PC-3 (cell line): ENCODE measurements around the gene TOR1B. TPM values are rescaled to one million over a fixed set of nuclear protein-coding genes. Genes with fewer than 3 reads are reported as not detected.
A peak's percentile ranks its signal among the peaks of the same experiment; 100 is the strongest.
"Not testable (repeated sequence)": the region's sequence is repeated elsewhere in the genome, so short reads cannot be mapped to it uniquely, and the experiment has no call there.

Experiments
- ATAC-seq: fragments of 200-7000 bp; cut with Tn5 transposase; 2 replicates; pipeline ENCODE4 v1.9.1; 2020; ENCODE audit warnings: mild to moderate bottlenecking, moderate library complexity
- BruUV-seq: library from RNA; stranded (reverse); fragments of 400-500 nt; replicated peaks from 2 replicates; lab custom pipeline; 2021; lab: Mats Ljungman, UMichigan
- CTCF ChIA-PET: fragments of 300-600 bp; sonication (Branson Sonifier 250); formaldehyde crosslinking; loops from one replicate; lab custom pipeline; 2022; ENCODE audit warnings: antibody characterized with exemption; lab: Charles Lee
- POLR2A ChIA-PET: fragments of 300-600 bp; sonication (Branson Sonifier 250); formaldehyde crosslinking; loops from one replicate; lab custom pipeline; 2022; ENCODE audit warnings: antibody characterized with exemption; ENCODE audit not compliant: unreplicated experiment; lab: Charles Lee
- DNase-seq: peaks from one replicate; pipeline ENCODE4 v3.0.0-alpha.2; 2015
- H2AFZ ChIP-seq: fragments of 300-600 bp; sonication (generic); 2 replicates; pipeline ENCODE4 v1.6.0; 2016; ENCODE audit warnings: antibody characterized with exemption, low read length
- H3F3A ChIP-seq: fragments of 300-600 bp; sonication (generic); one replicate; pipeline ENCODE4 v1.6.0; 2017; ENCODE audit warnings: antibody characterized with exemption, low read length, control low read depth, mild to moderate bottlenecking; ENCODE audit not compliant: unreplicated experiment
- H3K27ac ChIP-seq: fragments of 300-600 bp; sonication (generic); 2 replicates; pipeline ENCODE4 v1.5.1; 2016; ENCODE audit warnings: mild to moderate bottlenecking, low read length
- H3K27me3 ChIP-seq: fragments of 300-600 bp; sonication (generic); 2 replicates; pipeline ENCODE4 v1.6.1; 2016; ENCODE audit warnings: low read length, mixed read lengths
- H3K36me3 ChIP-seq: fragments of 300-600 bp; sonication (generic); 2 replicates; pipeline ENCODE4 v1.6.1; 2016; ENCODE audit warnings: low read depth, mixed run types, low read length, mixed read lengths
- H3K4me1 ChIP-seq: fragments of 300-600 bp; sonication (generic); 2 replicates; pipeline ENCODE4 v1.5.1; 2016; ENCODE audit warnings: low read length; ENCODE audit not compliant: insufficient read depth
- H3K4me2 ChIP-seq: fragments of 300-600 bp; sonication (generic); 2 replicates; pipeline ENCODE4 v1.6.0; 2016; ENCODE audit warnings: low read length
- H3K4me3 ChIP-seq: fragments of 300-600 bp; sonication (generic); 2 replicates; pipeline ENCODE4 v1.5.1; 2016; ENCODE audit warnings: mild to moderate bottlenecking, low read length, mixed read lengths
- H3K79me2 ChIP-seq: fragments of 300-600 bp; sonication (generic); 2 replicates; pipeline ENCODE4 v1.6.1; 2017; ENCODE audit warnings: low read length, mixed read lengths
- H3K9ac ChIP-seq: fragments of 300-600 bp; sonication (generic); 2 replicates; pipeline ENCODE4 v1.6.0; 2016; ENCODE audit warnings: mild to moderate bottlenecking, low read length
- H3K9me2 ChIP-seq: fragments of 300-600 bp; sonication (generic); replicated peaks from 2 replicates; pipeline ENCODE4 v1.6.1; 2016; ENCODE audit warnings: mixed run types, low read length, mixed read lengths
- H3K9me3 ChIP-seq: fragments of 300-600 bp; sonication (generic); 2 replicates; pipeline ENCODE4 v1.6.1; 2016; ENCODE audit warnings: low read length, mixed read lengths
- H4K20me1 ChIP-seq: fragments of 300-600 bp; sonication (generic); 2 replicates; pipeline ENCODE4 v1.6.1; 2016; ENCODE audit warnings: low read length, mixed read lengths
- CTCF ChIP-seq: fragments of 300-600 bp; sonication (generic); conservative IDR thresholded peaks from 2 replicates; pipeline ENCODE4 v1.5.1; 2017; ENCODE audit warnings: antibody characterized with exemption, low read depth, mild to moderate bottlenecking, low read length
- EZH2 ChIP-seq: fragments of 300-600 bp; sonication (generic); IDR thresholded peaks from one replicate; pipeline ENCODE4 v1.6.1; 2017; ENCODE audit warnings: antibody characterized with exemption, mild to moderate bottlenecking, low read length; ENCODE audit not compliant: unreplicated experiment
- EZH2phosphoT487 ChIP-seq: fragments of 300-600 bp; sonication (generic); IDR thresholded peaks from 2 replicates; pipeline ENCODE4 v1.6.1; 2018; ENCODE audit warnings: mild to moderate bottlenecking, antibody characterized with exemption, low read length, borderline replicate concordance
- intact Hi-C: fragments of 100-400 bp; cut with micrococcal nuclease; formaldehyde crosslinking; loops from 2 replicates; pipeline ENCODE4 v1.9.0; 2023
- total RNA-seq: library from RNA; depleted of rRNA; stranded (reverse); fragments of >200 nt; gene quantifications from 2 replicates; pipeline ENCODE4 v1.2.3, GENCODE V29; 2014

Gene TOR1B
- total RNA-seq, 1 experiment from 2014 or later: 12.8 TPM

DNA sequence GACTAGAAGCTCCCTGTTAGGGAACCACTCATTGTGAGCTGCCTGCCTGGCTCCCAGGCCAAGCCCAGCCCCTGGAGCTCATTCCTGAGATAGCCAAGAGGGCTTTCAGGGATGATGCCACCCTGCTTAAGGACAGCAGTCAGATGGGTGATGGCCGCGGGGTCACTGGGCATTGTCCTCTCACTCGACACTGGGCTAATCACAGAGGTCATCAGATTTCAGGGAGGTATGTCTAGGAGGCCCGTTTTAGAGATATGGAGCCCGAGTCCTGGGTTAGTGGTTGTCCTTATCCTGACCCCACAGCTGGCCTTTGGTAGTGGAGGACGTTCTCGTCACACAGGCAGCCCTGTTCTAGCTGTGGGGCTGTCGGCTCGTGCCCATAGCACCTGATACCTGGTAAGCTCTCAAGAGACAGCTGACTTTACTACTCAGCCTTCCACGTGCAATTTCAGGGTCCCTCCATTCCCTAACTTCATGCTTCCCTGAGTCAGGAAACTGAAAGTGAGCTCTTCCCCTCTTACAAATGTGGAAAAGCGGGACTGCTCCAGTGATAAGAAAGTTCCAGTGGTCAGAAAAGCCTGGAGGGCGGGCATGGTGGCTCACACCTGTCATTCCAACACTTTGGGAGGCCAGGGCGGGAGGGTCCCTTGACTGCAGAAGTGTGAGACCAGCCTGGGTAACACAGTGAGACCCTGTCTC is 43.0 kb upstream of the TOR1B start:
- no peak overlapping the region for H3K4me2 ChIP-seq
- DNase-seq (no peak), ATAC-seq (no peak)
- H3K4me3 ChIP-seq: no peak overlapping the region
- H2AFZ ChIP-seq: no peak overlapping the region
- no peak for TF ChIP-seq EZH2
- no peaks in the 10 kb centered on the region for H3K27me3 ChIP-seq
- H3K9ac ChIP-seq: no peak overlapping the region
- CTCF ChIA-PET: no interaction called here
- H3K79me2 ChIP-seq: no peaks in the 10 kb centered on the region
- intact Hi-C loops: no loop called here
- POLR2A ChIA-PET: interaction anchor here (0.6 kb wide), 1 partner anchor 332 kb away, joined by 23 read pairs; no protein-coding TSS in a partner anchor
- no peaks in the 10 kb centered on the region for H3K36me3 ChIP-seq
- H3F3A ChIP-seq: no peaks in the 10 kb centered on the region
- H3K27ac ChIP-seq: no peak overlapping the region
- no peaks in the 10 kb centered on the region for H3K9me3 ChIP-seq
- no peaks in the 10 kb centered on the region for H3K9me2 ChIP-seq
- BruUV-seq: no TSS peak
- H4K20me1 ChIP-seq: no peaks in the 10 kb centered on the region
- peaks cover 20% of the 10 kb centered on the region for H3K4me1 ChIP-seq

GRCh38 chr9:129760784-129761183 is 42.2 kb upstream of the TOR1B start:
- H3K4me3 ChIP-seq, H3K27ac ChIP-seq, H4K20me1 ChIP-seq, H3K9ac ChIP-seq, POLR2A ChIA-PET, CTCF ChIA-PET, DNase-seq, intact Hi-C loops, ATAC-seq, H3K9me3 ChIP-seq, H2AFZ ChIP-seq, BruUV-seq, H3K27me3 ChIP-seq, H3F3A ChIP-seq, H3K9me2 ChIP-seq, H3K36me3 ChIP-seq, H3K4me2 ChIP-seq, H3K79me2 ChIP-seq: not testable (repeated sequence)
- H3K4me1 ChIP-seq: peaks cover 20% of the 10 kb centered on the region

DNA sequence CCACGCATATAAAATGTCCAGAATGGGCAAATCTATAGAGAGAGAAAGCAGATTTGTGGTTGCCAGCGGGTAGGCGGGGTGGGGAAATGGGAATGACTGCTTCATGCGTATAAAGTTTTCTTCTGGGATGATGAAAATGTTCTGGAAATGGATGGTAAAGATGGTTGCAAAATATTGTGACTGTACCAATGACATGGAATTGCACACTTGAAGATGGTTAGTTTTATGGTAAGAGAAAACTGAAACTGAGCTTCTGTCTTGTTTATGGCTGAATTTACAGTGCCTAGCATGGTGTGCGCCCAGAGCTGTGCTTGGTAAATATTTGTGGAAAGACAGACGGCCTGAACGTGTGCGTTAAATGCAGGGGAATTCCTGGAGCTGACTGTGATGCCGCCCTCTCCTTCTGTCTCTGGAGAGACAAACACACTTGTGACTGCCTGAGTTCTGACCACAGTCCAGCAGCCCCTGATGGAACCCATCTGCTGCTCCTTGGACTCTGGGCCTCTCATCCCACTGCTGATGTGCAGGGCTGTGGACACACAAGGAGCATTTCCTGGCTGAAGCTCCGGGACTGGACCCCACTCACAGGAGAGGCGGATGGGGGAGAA is 41.6 kb upstream of the TOR1B start:
- Histone ChIP-seq H3K9me2 (no peaks in the 10 kb centered on the region), H2AFZ (no peak overlapping the region), H3F3A (no peaks in the 10 kb centered on the region), H3K9me3 (no peaks in the 10 kb centered on the region), H3K4me1 (peaks cover 20% of the 10 kb centered on the region), H3K36me3 (no peaks in the 10 kb centered on the region), H3K27ac (peak overlapping the region; percentile 47), H3K79me2 (no peaks in the 10 kb centered on the region), H3K27me3 (no peaks in the 10 kb centered on the region), H3K4me2 (no peak overlapping the region), H3K4me3 (no peak overlapping the region), H4K20me1 (no peaks in the 10 kb centered on the region), H3K9ac (no peak overlapping the region; the same call in 1 of the 2 replicates)
- no peak for DNase-seq
- ATAC-seq: no peak
- no TSS peak for BruUV-seq
- ChIA-PET CTCF (interaction anchor here (1.0 kb wide), 1 partner anchor 15 kb away, joined by 3 read pairs; no protein-coding TSS in a partner anchor), POLR2A (no interaction called here)
- intact Hi-C loops: no loop called here
- TF ChIP-seq EZH2 (no peak), CTCF (no peak), EZH2phosphoT487 (no peak)
